GM12878 (cell line): ENCODE measurements around the gene C4BPB. TPM values are rescaled to one million over a fixed set of nuclear protein-coding genes. Genes with fewer than 3 reads are reported as not detected.

ENCODE experiments used
- ATAC-seq: fragments of 200-7000 bp; cut with Tn5 transposase; 3 replicates; pipeline ENCODE4 v1.9.1; 2020; ENCODE audit warnings: mild to moderate bottlenecking, moderate library complexity
- BruUV-seq: library from RNA; stranded (reverse); fragments of 400-500 nt; replicated peaks from 2 replicates; lab custom pipeline; 2021; lab: Mats Ljungman, UMichigan
- CTCF ChIA-PET: fragments of 300-600 bp; sonication (Branson Sonifier 250); formaldehyde crosslinking; extraction: SDS; loops from one replicate; lab custom pipeline; 2021; ENCODE audit warnings: inconsistent platforms; lab: Yijun Ruan, JAX
- POLR2A ChIA-PET: fragments of 350-600 bp; formaldehyde crosslinking; extraction: SDS; loops from one replicate; lab custom pipeline; 2021; ENCODE audit warnings: inconsistent platforms; lab: Charles Lee
- RAD21 ChIA-PET: fragments of 300-600 bp; sonication (Branson Sonifier 250); formaldehyde crosslinking; loops from one replicate; lab custom pipeline; 2023; ENCODE audit warnings: antibody characterized with exemption; ENCODE audit not compliant: unreplicated experiment; lab: Charles Lee
- SMC1A ChIA-PET: fragments of 300-600 bp; sonication (Branson Sonifier 250); formaldehyde crosslinking; loops from one replicate; lab custom pipeline; 2023; ENCODE audit not compliant: unreplicated experiment, uncharacterized antibody; lab: Charles Lee
- DNase-seq: peaks from one replicate; pipeline ENCODE4 v3.0.0-alpha.2; 2011; ENCODE audit warnings: low read depth, low spot score
- FAIRE-seq: peaks from 3 replicates; lab custom pipeline; 2011; peaks lifted over from hg19 to GRCh38; lab: Jason Lieb, UNC
- H2AFZ ChIP-seq: 2 replicates; pipeline ENCODE4 v1.6.0; 2011; ENCODE audit warnings: low read depth, low read length, control low read depth; ENCODE audit not compliant: control insufficient read depth
- H3K27ac ChIP-seq: 2 replicates; pipeline ENCODE4 v1.5.1; 2011; ENCODE audit warnings: control low read depth; ENCODE audit not compliant: control insufficient read depth, insufficient read depth
- H3K27me3 ChIP-seq, 2 experiments: replicated peaks in 1 of 2; 2 replicates each; pipeline versions ENCODE4 v1.6.0 to v1.6.1; 2011; ENCODE audit warnings: low read length in 1 of 2; ENCODE audit not compliant: control insufficient read depth in 2 of 2, insufficient read depth in 2 of 2
- H3K36me3 ChIP-seq, 2 experiments: 2 replicates each; pipeline ENCODE4 v1.5.1; 2011; ENCODE audit warnings: low read length in 1 of 2; ENCODE audit not compliant: control insufficient read depth in 2 of 2, insufficient read depth in 2 of 2
- H3K4me1 ChIP-seq: 2 replicates; pipeline ENCODE4 v1.6.1; 2011; ENCODE audit warnings: mild to moderate bottlenecking, low read length, moderate library complexity, mixed read lengths; ENCODE audit not compliant: control insufficient read depth, insufficient read depth
- H3K4me2 ChIP-seq: 2 replicates; pipeline ENCODE4 v1.6.0; 2011; ENCODE audit warnings: control low read depth; ENCODE audit not compliant: control insufficient read depth, insufficient read depth
- H3K4me3 ChIP-seq: fragments of 200-600 bp; sonication (generic); 2 replicates; pipeline ENCODE4 v1.5.1; 2016
- H3K79me2 ChIP-seq: 2 replicates; pipeline ENCODE4 v1.6.0; 2011; ENCODE audit warnings: low read length; ENCODE audit not compliant: control insufficient read depth, insufficient read depth
- H3K9ac ChIP-seq: 2 replicates; pipeline ENCODE4 v1.8.0; 2011; ENCODE audit warnings: low read length, control low read depth, mixed read lengths; ENCODE audit not compliant: control insufficient read depth, insufficient read depth
- H3K9me3 ChIP-seq: replicated peaks from 3 replicates; pipeline ENCODE4 v1.5.1; 2011; ENCODE audit warnings: mild to moderate bottlenecking, low read length; ENCODE audit not compliant: control insufficient read depth, insufficient read depth
- H4K20me1 ChIP-seq: 2 replicates; pipeline ENCODE4 v1.6.0; 2011; ENCODE audit not compliant: control insufficient read depth, insufficient read depth
- ATF7 ChIP-seq: fragments of 450-650 bp; IDR thresholded peaks from 2 replicates; pipeline ENCODE4 v1.6.1; 2016; ENCODE audit warnings: low read depth, mild to moderate bottlenecking
- BHLHE40 ChIP-seq, 2 experiments: fragments of 450-650 bp in 1 of 2; IDR thresholded peaks; 2 replicates each; pipeline ENCODE4 v1.6.1; 2011 to 2017; ENCODE audit warnings: low read depth in 2 of 2, borderline replicate concordance in 1 of 2, improper control_type of control experiment in 1 of 2, low read length in 1 of 2, mild to moderate bottlenecking in 1 of 2
- BRCA1 ChIP-seq: IDR thresholded peaks from 2 replicates; pipeline ENCODE4 v1.6.1; 2011; ENCODE audit warnings: low read depth, low read length, improper control_type of control experiment
- CREB1 ChIP-seq: IDR thresholded peaks from 2 replicates; pipeline ENCODE4 v1.6.1; 2012; ENCODE audit warnings: low read depth, mild to moderate bottlenecking, inconsistent platforms
- EGR1 ChIP-seq, 2 experiments: IDR thresholded peaks; 1 replicate in 1 of 2; 2 replicates in 1 of 2; pipeline ENCODE4 v1.6.1; 2011 to 2012; ENCODE audit warnings: low read depth in 2 of 2, low read length in 2 of 2, borderline replicate concordance in 1 of 2, mild to moderate bottlenecking in 1 of 2, moderate library complexity in 1 of 2
- HCFC1 ChIP-seq: fragments of 150-350 bp; IDR thresholded peaks from 2 replicates; pipeline ENCODE4 v1.6.1; 2014; ENCODE audit warnings: low read length
- HDGF ChIP-seq: fragments of 450-650 bp; IDR thresholded peaks from 2 replicates; pipeline ENCODE4 v1.6.1; 2016; ENCODE audit warnings: antibody characterized with exemption
- IRF4 ChIP-seq: IDR thresholded peaks from 2 replicates; pipeline ENCODE4 v1.6.1; 2011; ENCODE audit warnings: low read depth, low read length
- KDM1A ChIP-seq: fragments of 200-600 bp; sonication (generic); IDR thresholded peaks from 2 replicates; pipeline ENCODE4 v1.6.1; 2016; ENCODE audit warnings: borderline replicate concordance
- NR2C2 ChIP-seq: IDR thresholded peaks from 2 replicates; pipeline ENCODE4 v1.6.1; 2011; ENCODE audit warnings: borderline replicate concordance, low read depth; ENCODE audit not compliant: control insufficient read depth, insufficient read length
- PAX5 ChIP-seq: IDR thresholded peaks from 2 replicates; pipeline ENCODE4 v1.6.1; 2011; ENCODE audit warnings: low read depth, low read length, borderline replicate concordance
- POLR2AphosphoS5 ChIP-seq: IDR thresholded peaks from 2 replicates; pipeline ENCODE4 v1.6.1; 2011; ENCODE audit warnings: mild to moderate bottlenecking, low read length, inconsistent platforms
- RB1 ChIP-seq: fragments of 450-650 bp; formaldehyde crosslinking; IDR thresholded peaks from 2 replicates; pipeline ENCODE4 v1.6.1; 2017; ENCODE audit warnings: mild to moderate bottlenecking, borderline replicate concordance
- RELA ChIP-seq: fragments of 450-650 bp; IDR thresholded peaks from 2 replicates; pipeline ENCODE4 v1.8.0; 2014; ENCODE audit warnings: borderline replicate concordance; ENCODE audit not compliant: partially characterized antibody
- SMAD1 ChIP-seq: fragments of 450-650 bp; IDR thresholded peaks from 2 replicates; pipeline ENCODE4 v1.6.1; 2018; ENCODE audit warnings: mild to moderate bottlenecking, low read depth; ENCODE audit not compliant: partially characterized antibody
- TARDBP ChIP-seq: IDR thresholded peaks from 2 replicates; pipeline ENCODE4 v1.6.1; 2016; ENCODE audit warnings: borderline replicate concordance
- TCF7 ChIP-seq: IDR thresholded peaks from 2 replicates; pipeline ENCODE4 v1.6.1; 2014; ENCODE audit warnings: antibody characterized with exemption, borderline replicate concordance
- WGBS: methylation state at CpG from one replicate; pipeline ENCODE4 v1.1.6; 2016; ENCODE audit warnings: low lambda C conversion rate; ENCODE audit not compliant: insufficient replicate concordance, insufficient coverage; ENCODE audit errors: missing lambda C conversion rate; 5-methylcytosine and 5-hydroxymethylcytosine counted together
- in situ Hi-C: fragments of 300-500 bp; cut with MboI; formaldehyde crosslinking; loops from 9 replicates; pipeline ENCODE4 v1.14.3; 2018; ENCODE audit warnings: mixed read lengths
- intact Hi-C: fragments of 100-400 bp; cut with micrococcal nuclease; formaldehyde crosslinking; loops from one replicate; pipeline ENCODE4 v1.14.2; 2022; ENCODE audit not compliant: unreplicated experiment
- polyA plus RNA-seq, 11 experiments: library from polyadenylated mRNA; depleted of rRNA in 4 of 11; unstranded in 6 of 11; stranded (reverse) in 5 of 11; fragments of >200 nt; fragmentation: Nextera tagmentation in 4 of 11; fragmentation: Illumina TruSeq in 1 of 11; extraction: Ambion mirVana in 4 of 11; extraction: Trizol in 1 of 11; gene quantifications; 1 replicate in 1 of 11; 2 replicates in 10 of 11; pipeline versions ENCODE4 v1.2.1 to v1.2.3, GENCODE V29; 2011 to 2016; ENCODE audit warnings: inconsistent platforms in 2 of 11, missing spikeins in 2 of 11, low read depth in 1 of 11
- total RNA-seq, 4 experiments: library from RNA; depleted of rRNA in 3 of 4; stranded (reverse); fragments of >200 nt in 3 of 4; fragmentation: Illumina TruSeq in 1 of 4; extraction: Trizol in 1 of 4; gene quantifications; 2 replicates each; pipeline versions ENCODE4 v1.2.1 to v1.2.3, GENCODE V29; 2013 to 2021
- TF ChIP-seq, protein P1 (sequence below): IDR thresholded peaks from 2 replicates; pipeline ENCODE4 v1.6.1; 2012; ENCODE audit warnings: low read depth, low read length, improper control_type of control experiment
- TF ChIP-seq, protein P2 (sequence below): IDR thresholded peaks from 2 replicates; pipeline ENCODE4 v1.6.1; 2012; ENCODE audit warnings: low read length, inconsistent platforms
- TF ChIP-seq, protein P3 (sequence below): fragments of 450-650 bp; IDR thresholded peaks from 2 replicates; pipeline ENCODE4 v1.6.1; 2014; ENCODE audit warnings: mild to moderate bottlenecking

Gene C4BPB
- total and polyA plus RNA-seq, 10 of the 15 experiments (the other 5 are each of a cell fraction or from before 2014, with no cell fraction given) = 0.31 to 1.2 (median 0.53) TPM; not detected in 1

DNA sequence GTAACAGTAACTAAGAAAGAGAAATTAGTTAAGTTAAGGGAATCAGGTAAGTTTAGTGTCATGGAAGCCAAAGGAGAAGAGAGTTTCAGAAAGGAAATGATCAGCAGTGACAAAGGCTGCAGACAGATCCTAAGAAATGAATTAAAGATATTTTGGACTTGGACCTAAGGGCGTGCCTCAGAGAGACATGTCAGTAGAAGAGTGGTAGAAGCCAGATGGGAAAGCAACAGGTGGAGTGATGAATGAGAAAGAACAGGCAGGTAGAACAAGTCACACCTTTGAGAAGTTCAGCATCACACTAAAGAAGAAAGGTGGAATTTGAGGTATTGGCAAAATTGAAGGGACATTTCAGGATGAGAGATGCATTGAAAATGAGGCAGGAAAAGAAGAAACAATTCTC is 14.0 kb downstream of the C4BPB start:
- POLR2A ChIA-PET = no interaction called here
- TF ChIP-seq, protein P1, sequence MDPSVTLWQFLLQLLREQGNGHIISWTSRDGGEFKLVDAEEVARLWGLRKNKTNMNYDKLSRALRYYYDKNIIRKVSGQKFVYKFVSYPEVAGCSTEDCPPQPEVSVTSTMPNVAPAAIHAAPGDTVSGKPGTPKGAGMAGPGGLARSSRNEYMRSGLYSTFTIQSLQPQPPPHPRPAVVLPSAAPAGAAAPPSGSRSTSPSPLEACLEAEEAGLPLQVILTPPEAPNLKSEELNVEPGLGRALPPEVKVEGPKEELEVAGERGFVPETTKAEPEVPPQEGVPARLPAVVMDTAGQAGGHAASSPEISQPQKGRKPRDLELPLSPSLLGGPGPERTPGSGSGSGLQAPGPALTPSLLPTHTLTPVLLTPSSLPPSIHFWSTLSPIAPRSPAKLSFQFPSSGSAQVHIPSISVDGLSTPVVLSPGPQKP = no peak
- TF ChIP-seq TCF7 = no peak
- TF ChIP-seq KDM1A = no peak
- no peak for TF ChIP-seq POLR2AphosphoS5
- TF ChIP-seq, protein P2, sequence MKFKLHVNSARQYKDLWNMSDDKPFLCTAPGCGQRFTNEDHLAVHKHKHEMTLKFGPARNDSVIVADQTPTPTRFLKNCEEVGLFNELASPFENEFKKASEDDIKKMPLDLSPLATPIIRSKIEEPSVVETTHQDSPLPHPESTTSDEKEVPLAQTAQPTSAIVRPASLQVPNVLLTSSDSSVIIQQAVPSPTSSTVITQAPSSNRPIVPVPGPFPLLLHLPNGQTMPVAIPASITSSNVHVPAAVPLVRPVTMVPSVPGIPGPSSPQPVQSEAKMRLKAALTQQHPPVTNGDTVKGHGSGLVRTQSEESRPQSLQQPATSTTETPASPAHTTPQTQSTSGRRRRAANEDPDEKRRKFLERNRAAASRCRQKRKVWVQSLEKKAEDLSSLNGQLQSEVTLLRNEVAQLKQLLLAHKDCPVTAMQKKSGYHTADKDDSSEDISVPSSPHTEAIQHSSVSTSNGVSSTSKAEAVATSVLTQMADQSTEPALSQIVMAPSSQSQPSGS = no peak
- TF ChIP-seq PAX5 = no peak
- TF ChIP-seq CREB1 = no peak
- no peak for TF ChIP-seq RELA
- no peak for TF ChIP-seq BHLHE40 (IDR thresholded peaks at IDR 0.05; ENCODE audit: borderline replicate concordance in 1 of 2, low read depth in 2 of 2, low read length in 1 of 2)
- no peak for TF ChIP-seq TARDBP
- TF ChIP-seq BRCA1 = no peak
- TF ChIP-seq EGR1 (IDR thresholded peaks at IDR 0.05; ENCODE audit: borderline replicate concordance in 1 of 2, low read depth in 2 of 2, low read length in 2 of 2) = no peak
- no peak for TF ChIP-seq HCFC1
- TF ChIP-seq, protein P3, sequence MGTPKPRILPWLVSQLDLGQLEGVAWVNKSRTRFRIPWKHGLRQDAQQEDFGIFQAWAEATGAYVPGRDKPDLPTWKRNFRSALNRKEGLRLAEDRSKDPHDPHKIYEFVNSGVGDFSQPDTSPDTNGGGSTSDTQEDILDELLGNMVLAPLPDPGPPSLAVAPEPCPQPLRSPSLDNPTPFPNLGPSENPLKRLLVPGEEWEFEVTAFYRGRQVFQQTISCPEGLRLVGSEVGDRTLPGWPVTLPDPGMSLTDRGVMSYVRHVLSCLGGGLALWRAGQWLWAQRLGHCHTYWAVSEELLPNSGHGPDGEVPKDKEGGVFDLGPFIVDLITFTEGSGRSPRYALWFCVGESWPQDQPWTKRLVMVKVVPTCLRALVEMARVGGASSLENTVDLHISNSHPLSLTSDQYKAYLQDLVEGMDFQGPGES = no peak
- TF ChIP-seq NR2C2 = no peak
- TF ChIP-seq HDGF = no peak
- TF ChIP-seq IRF4 = no peak
- TF ChIP-seq SMAD1 = no peak
- no peak for TF ChIP-seq RB1
- TF ChIP-seq ATF7 = no peak
- no peak for DNase-seq
- Histone ChIP-seq H2AFZ (no peak overlapping the region), H4K20me1 (no peaks in the 10 kb centered on the region), H3K36me3 (no peaks in the 10 kb centered on the region), H3K4me1 (peaks cover 4% of the 10 kb centered on the region), H3K9ac (no peak overlapping the region), H3K9me3 (peaks cover 3% of the 10 kb centered on the region; the same call in 2 of the 3 replicates), H3K27ac (no peak overlapping the region), H3K4me2 (no peak overlapping the region), H3K27me3 (no peaks in the 10 kb centered on the region), H3K79me2 (no peaks in the 10 kb centered on the region), H3K4me3 (no peak overlapping the region)
- WGBS = 0% methylated on average over 1 of the region's 1 CpG
- no peak for FAIRE-seq
- no TSS peak for BruUV-seq
- in situ Hi-C loops (no loop called here), intact Hi-C loops (no loop called here)
- RAD21 ChIA-PET = no interaction called here
- SMC1A ChIA-PET = no interaction called here
- CTCF ChIA-PET = no interaction called here
- no peak for ATAC-seq
